AG09309 (cell line): ENCODE measurements around the gene CHIC2.

Experiments
- DNase-seq: peaks from one replicate; pipeline ENCODE4 v3.0.0-alpha.2; 2010; ENCODE audit warnings: low read depth
- H3K4me3 ChIP-seq: 2 replicates; pipeline ENCODE4 v1.5.1; 2011; ENCODE audit warnings: mild to moderate bottlenecking, low read depth, low read length, moderate library complexity; ENCODE audit not compliant: control insufficient read depth
- TF ChIP-seq, protein P1 (sequence below): IDR thresholded peaks from 2 replicates; pipeline ENCODE4 v1.5.1; 2011; ENCODE audit warnings: mild to moderate bottlenecking, low read depth, low read length, inconsistent platforms; ENCODE audit not compliant: insufficient read depth, control insufficient read depth; ENCODE audit errors: missing control alignments

Gene CHIC2

GRCh38 chr4:53994382-53995102 is 69.9 kb downstream of the CHIC2 start:
- TF ChIP-seq, protein P1, sequence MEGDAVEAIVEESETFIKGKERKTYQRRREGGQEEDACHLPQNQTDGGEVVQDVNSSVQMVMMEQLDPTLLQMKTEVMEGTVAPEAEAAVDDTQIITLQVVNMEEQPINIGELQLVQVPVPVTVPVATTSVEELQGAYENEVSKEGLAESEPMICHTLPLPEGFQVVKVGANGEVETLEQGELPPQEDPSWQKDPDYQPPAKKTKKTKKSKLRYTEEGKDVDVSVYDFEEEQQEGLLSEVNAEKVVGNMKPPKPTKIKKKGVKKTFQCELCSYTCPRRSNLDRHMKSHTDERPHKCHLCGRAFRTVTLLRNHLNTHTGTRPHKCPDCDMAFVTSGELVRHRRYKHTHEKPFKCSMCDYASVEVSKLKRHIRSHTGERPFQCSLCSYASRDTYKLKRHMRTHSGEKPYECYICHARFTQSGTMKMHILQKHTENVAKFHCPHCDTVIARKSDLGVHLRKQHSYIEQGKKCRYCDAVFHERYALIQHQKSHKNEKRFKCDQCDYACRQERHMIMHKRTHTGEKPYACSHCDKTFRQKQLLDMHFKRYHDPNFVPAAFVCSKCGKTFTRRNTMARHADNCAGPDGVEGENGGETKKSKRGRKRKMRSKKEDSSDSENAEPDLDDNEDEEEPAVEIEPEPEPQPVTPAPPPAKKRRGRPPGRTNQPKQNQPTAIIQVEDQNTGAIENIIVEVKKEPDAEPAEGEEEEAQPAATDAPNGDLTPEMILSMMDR: no peak
- H3K4me3 ChIP-seq: no peak overlapping the region
- DNase-seq: no peak

DNA sequence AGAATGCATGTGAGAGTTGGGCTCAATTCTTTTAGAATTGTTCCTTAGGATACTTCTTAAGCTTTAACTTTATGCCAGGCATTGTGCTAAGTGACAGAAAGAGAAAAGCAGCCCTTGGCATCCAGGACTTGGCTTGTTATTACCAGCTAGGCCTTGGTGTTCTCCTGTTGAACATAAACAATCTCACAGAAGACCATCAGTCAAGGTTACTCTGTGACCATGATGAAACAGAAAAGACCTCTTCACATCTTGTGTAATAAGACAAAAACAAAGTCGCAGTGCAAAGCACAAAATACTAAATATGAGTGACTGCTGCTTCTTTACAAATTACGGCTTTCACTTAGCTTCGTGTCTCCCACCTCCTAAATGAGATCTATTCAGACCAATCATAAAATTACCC is 71.6 kb downstream of the CHIC2 start:
- H3K4me3 ChIP-seq: no peak overlapping the region
- DNase-seq: no peak
- TF ChIP-seq, protein P1: no peak

GRCh38 chr4:53991821-53992220 is 72.6 kb downstream of the CHIC2 start:
- no peak for DNase-seq
- TF ChIP-seq, protein P1: no peak
- H3K4me3 ChIP-seq: no peak overlapping the region

GRCh38 chr4:53990641-53991040 is 73.8 kb downstream of the CHIC2 start:
- TF ChIP-seq, protein P1: no peak
- no peak overlapping the region for H3K4me3 ChIP-seq
- no peak for DNase-seq

- TF ChIP-seq, protein P1: no peak
- DNase-seq: peak; percentile 38
- no peak overlapping the region for H3K4me3 ChIP-seq
Measured at GRCh38 chr4:53987761-53988171, 76.6 kb downstream of the CHIC2 start.

- TF ChIP-seq, protein P1: no peak
- H3K4me3 ChIP-seq: no peak overlapping the region
- DNase-seq: no peak
Measured at GRCh38 chr4:53986062-53986461, 78.3 kb downstream of the CHIC2 start.

GRCh38 chr4:53981567-53981966 is 82.8 kb downstream of the CHIC2 start:
- peak; percentile 25 for DNase-seq
- TF ChIP-seq, protein P1: no peak
- no peak overlapping the region for H3K4me3 ChIP-seq
